GM19240 (cell line): Measurements from ENCODE around the gene DPYD.

Experiments
- DNase-seq: peaks from one replicate; pipeline ENCODE4 v3.0.0; 2011; ENCODE audit warnings: low spot score; ENCODE audit not compliant: insufficient read length

DPYD gene

GRCh38 chr1:97545446-97545845 is 375.4 kb downstream of the DPYD start:
- no peak for DNase-seq

DNA sequence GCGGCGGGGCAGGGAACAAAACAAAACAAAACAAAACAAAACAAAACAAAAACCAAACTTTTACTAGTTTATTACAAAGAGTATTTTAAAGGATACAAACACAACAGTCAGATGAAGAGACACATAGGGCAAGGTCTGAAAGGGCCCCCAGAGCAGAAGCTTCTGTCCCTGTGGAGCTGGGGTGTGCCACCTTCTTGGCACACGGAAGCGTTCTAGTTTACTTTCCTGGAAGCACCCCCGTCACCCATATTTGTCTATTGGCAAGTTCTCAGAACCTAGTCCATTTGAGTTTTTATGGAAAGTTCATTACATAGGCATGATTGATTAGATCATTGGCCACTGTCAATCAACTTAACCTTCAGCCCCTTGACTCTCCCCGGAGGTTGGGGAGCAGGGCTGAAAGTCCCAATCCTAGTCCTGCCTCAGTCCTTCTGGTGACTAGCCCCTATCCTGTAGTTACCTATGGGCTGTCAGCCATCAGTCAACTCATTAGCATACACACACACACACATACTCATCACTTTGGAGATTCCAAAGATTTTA is 380.4 kb downstream of the DPYD start:
- no peak for DNase-seq

DNA sequence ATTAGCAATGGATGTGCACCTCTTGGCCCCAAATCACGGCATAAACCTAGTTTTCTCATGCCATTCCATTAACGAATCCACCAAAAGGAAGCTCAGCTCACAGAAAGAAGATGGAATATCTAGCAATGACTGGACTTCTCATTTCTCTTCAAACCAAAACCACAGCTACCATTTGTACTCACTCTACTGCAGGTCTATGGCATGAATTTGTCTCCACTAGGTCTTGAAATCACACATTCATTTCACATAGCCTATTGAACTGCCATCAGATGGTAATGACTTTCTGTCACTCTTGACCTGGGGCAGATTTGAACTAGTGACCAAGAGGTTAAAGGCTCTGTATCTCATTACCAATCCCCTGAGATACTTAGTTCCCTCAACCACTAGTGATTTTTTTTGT is 382.7 kb downstream of the DPYD start:
- DNase-seq, result no peak

DNA sequence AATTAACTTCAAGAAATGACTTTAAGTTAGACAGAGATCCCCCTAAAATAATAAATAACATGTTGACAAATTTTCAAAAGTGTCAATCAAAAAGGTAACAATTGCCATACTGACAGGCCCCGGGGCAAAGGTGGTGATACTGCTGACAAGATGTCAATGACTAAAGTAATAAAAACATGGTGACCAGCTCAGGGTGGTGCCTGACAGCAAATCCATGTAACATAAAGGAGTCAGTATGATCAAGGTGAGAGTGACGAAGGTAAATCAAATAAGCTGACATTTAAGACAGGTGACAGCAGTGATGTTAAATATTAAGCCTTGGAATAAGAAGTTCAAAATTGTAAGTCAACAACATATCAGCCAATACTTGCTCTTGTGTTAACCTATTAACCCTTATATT is 387.5 kb downstream of the DPYD start:
- DNase-seq, result no peak

DNA sequence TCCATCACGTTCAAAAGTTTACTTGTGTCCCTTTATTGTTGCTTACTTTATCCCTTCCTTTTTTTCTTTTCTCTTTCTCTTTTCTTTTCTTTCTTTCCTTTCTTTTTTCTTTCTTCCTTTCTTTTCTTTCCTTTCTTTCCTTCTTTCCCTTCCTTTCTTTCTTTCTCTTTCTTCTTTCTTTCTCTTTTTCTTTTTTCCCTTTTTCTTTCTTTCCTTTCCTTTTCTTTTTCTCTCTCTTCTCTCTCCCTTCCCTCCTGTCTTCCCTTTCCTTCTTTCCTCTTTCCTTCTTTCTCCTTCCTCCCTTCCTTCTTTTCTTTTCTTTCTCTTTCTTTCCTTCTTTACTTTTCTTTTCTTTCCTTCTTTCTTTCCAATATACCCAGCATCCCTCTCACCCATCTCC is 391.2 kb downstream of the DPYD start:
- DNase-seq, result no peak

DNA sequence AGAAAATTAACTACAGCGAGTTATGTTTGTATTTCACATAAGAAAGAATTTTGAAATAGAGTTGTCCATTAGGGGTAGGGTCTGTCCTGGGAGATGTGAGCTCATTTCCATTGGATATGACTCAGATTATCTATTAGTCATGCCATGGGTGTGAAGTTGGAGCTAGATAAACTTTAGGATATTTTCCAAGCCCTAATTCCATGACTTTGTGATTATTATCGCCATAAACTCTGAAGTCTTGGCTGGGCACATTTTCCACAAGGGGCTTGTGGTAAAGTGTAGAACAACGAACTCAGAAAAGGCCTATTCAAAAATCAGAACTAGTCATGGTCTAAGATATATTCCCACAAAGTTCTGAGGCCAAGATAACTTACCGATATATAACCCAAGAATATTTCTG is 396.6 kb downstream of the DPYD start:
- DNase-seq, result no peak

DNA sequence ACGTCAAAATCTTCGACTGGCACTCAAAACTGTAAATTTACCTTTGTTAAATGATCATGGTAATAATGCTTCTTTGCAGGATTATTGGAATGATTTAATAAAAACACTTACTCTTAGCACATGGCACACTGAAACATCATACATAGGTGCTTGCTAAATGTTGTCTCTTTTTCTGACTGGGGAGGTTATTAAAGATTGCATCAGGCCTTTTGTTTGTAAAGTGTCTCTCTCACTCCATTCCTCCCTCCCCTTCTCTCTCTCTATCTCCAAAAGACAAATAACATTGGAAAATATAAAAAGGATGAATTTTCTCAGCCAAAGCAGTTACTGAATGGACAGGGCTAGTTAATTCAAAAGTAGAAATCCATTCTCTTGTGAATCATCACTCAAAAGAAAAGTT is 404.2 kb downstream of the DPYD start:
- no peak for DNase-seq

- DNase-seq, result no peak
Measured at GRCh38 chr1:97508653-97509218, 412.1 kb downstream of the DPYD start.

- no peak for DNase-seq
Measured at GRCh38 chr1:97507863-97508262, 413.0 kb downstream of the DPYD start.

- no peak for DNase-seq
Measured at GRCh38 chr1:97506368-97506767, 414.5 kb downstream of the DPYD start.

- no peak for DNase-seq
Measured at GRCh38 chr1:97505816-97506215, 415.0 kb downstream of the DPYD start.

DNA sequence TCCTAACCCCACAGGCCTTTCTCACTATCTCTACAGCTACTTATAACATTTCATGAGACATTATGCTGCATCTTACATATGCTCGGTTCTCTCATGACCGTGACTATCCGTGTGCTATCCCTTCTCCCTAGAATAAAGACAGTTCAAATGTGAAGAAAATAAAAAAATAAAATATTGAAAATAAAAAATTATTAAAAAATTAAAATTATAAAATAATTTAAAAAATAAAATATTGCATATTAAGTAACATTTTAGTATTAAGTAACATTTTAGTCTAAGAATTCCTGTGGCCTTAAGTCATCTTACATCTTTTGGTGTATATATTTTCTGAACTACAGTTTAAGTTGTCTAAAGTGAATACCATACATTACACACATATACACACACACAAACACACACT is 415.5 kb downstream of the DPYD start:
- no peak for DNase-seq

- DNase-seq, result no peak
Measured at GRCh38 chr1:97502360-97502759, 418.5 kb downstream of the DPYD start.

GRCh38 chr1:97501628-97502027 is 419.2 kb downstream of the DPYD start:
- no peak for DNase-seq

DNA sequence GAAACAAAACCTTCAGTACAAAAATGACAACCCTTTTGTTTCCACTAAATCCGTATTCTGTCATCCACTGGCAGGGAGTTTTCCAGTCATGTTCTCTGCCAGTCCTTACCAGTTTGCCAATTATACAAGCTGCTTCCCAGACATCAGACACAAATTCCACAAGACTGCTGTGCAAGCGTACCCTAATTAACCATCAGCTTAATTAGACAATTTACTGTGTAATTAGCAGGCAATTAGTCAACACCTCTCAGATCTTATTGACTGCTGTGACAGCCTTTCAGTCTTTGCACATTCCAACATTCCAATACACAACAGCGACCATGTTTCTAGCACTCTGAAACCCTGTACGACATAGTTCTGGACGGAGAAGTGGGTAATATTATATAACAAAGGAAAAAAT is 420.1 kb downstream of the DPYD start:
- no peak for DNase-seq

GRCh38 chr1:97499667-97500066 is 421.2 kb downstream of the DPYD start:
- no peak for DNase-seq

DNA sequence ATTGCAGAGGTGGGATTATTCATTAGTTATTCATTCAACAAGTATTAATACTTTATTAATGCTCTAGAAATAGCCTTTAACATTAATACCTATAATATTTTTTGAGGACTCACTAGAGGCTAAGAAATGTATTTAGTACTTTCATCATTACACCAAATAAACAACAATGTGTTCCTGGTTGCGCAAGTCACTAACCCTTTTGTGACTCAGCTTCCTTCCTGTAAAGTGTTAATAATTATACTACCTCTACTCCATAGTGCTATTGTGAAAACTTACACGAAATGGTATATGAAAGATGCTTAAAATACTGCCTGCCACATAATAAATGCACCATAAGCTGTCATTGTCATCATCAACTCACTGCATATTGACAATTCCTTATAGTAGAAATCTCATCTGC is 431.0 kb downstream of the DPYD start:
- no peak for DNase-seq

GRCh38 chr1:97488530-97488929 is 432.3 kb downstream of the DPYD start:
- no peak for DNase-seq

DNA sequence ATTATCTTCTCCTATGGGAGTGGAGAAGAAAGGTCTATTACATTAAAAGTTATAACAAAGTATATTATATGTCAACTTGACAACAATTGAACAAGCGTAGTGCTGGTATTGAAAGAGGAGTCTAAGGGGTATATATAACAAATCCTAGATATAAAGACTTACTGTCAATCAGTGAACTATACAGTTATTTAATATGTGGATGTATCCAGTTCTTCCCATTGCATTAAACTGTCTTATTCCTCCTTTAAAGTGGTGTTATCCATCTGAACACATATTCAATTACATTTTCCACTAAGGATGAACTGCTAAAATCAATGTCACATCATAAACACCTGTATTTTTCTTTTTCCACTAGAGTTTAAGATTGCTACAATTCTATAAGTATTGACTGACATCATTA is 438.8 kb downstream of the DPYD start:
- DNase-seq, result no peak

DNA sequence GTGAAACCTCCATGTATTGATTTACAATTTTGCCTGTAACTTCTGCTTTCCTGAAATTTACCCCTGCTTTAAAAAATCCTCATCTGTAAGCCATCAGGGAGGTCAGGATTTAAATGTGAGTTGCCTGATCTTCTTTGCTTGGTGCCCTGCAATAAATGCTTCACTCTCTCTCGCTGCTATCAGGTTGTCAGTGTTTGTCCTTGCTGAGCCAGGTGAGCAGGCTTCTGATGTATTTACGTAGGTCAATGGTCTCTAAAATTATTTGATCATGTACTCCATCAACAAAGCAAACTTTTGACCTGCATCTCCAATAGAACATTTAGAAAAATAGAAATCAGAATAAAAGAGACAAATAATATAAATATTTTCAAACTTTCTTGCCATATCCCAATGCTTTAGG is 453.4 kb downstream of the DPYD start:
- DNase-seq, result no peak

GRCh38 chr1:97464305-97464704 is 456.5 kb downstream of the DPYD start:
- DNase-seq, result no peak

DNA sequence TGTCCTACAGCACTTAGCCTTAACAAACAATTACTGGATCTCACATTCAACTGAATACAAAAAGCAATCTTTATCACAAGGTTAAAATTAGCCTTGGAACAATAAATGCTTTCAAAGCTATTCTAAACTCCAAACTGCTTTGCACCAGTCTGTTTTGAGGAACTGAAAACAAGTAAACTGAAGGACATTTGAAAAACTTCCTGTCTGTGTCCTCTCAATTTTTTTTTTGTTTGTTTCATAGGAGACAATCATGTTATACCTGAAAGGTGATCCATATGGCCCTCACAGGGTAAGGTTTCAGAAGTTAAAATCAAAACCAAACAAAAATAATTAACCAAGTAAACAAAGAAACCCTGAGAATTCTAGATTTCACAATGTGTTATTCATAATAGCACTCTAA is 459.1 kb downstream of the DPYD start:
- DNase-seq, result no peak

- no peak for DNase-seq
Measured at GRCh38 chr1:97457446-97458089, 463.3 kb downstream of the DPYD start.
